NCI-H1417 (cell line): Measurements from ENCODE around the gene PXYLP1.

Experiments used
- DNase-seq, 3 experiments: peaks; one replicate each; lab custom pipeline; 2025; lab: John Stamatoyannopoulos, UW

PXYLP1 gene

DNA sequence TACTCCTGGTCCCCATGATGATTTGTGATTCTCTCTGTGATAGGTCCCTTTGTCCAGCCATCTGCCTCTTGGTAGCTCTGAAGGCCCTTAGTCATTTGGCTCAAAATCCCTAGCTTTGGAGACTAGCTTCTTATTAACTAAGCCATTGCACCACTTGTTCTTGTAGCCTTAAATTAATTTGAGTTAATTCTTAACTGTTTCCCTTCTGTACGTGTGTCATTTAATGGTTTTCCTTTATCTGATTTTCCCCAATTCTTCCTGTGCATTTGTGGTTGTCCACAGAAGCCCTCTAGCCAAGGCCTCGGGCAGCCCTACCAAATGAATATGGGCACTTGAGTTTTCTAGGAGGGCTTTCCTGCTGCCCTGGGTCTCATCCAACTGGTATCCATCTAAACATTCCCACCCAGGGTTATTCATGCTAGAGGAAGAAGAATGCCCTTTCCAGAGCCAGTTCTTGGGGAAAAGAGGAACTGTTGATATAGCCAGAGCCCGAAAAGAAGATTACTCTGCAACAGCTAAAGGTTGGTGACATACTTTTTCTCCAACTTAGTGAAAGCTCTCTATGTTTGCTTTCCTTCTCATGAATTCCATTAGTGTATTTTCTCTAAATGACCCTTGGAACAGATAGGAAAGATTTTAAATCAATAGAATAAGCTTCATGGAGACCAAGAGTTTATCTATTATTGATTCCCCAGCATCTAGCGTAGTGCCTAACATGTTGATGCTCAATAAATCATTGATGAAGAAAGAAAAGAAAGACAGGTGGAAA lies 92.5 kb downstream of the PXYLP1 start:
- DNase-seq, result no peak

DNA sequence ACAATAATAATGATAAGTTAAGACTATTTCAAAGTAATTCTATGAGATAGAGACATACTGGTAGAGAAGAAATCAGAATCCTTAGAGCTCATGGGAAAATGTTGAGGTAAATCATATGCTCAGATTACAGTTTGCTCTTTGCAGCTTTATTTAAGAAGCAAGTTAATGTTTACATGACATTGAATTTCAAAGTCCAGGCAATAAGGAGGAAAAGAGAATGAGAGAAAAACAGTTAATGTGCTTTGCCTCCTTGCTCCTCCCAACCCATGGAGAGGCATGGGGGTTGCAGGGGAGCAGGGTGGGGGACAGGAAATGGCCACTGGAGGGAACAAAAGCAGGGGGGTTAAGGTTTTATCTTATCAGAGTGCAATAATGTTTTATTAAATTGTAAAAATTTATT lies 94.5 kb downstream of the PXYLP1 start:
- DNase-seq, result no peak

DNA sequence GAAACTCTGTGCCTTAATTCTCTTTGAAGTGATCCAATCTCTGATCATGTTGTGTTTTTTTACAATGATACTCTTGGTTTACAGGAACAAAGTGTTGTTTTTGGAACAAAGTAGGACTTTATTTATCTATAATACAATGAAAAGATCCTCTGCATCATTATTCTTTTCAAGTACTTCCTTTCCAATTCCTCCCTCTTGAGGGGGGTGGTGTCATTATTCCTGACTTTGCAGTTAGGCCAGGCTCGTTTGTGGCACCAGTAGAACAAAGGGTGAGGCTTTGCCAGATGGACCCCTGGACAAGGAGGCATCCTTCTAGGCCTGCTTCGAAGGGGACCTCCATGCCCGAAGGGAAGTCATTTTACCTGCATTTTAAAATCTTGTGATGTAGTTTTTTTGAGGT lies 95.0 kb downstream of the PXYLP1 start:
- DNase-seq, result no peak

DNA sequence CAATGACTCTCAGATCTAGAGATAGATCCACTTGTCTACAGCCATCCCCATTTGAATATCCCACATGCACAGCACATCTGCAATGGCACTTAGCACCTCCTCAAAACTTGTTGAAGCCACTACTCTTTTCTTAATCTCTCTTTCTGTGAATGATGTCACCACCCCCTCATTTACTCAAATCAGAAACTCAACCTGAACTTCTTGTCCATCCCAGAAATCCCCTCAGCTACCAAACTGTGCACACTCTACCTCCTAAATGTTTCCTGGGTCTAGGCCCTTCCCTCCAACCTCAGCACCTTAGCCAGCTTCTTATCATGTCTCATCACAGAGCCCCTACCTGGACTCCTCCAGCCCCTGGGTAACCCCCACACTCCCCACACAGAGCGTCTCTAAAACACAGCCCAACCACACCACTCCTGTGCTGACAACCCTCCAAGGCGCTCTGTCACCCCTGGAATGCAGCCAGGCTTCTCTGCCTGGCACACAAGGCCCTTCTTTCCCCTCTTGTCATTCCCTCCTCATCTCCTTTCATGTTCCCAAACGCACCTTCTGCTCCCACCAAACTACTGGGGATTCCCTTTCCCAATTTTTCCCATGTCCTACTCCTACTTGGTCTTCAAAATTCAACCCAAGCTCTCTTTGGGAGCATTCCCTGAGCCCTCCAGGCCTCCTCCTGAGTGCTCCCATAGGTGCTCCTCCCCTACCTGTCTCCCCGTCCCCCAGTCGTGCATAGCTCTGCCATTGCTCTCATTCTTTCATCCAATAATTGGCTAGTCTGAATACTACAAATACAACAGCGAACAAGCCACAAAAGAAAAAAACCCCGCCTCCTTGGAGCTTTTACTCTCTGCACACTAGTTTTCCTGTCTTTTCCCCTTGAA lies 96.9 kb downstream of the PXYLP1 start:
- no peak for DNase-seq

DNA sequence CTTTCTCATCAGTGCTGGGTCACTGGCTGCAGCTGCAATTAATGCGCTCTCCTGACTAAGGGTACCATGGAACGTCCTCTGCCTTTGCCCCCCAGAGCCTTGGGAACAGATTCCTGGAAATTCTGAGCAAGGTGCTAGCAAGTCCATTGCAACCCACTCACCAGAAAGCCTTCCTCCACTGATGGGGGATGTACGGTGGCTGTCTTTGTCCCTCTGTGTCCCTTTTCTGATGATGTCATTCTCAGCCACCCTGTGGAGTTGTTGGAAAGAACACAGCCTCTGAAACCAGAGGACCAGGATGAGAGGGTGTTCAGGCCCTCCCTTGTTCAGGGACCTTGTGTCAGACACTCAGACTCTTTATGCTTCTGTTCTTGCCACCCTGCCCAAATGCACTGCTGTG lies 98.6 kb downstream of the PXYLP1 start:
- DNase-seq, result no peak

DNA sequence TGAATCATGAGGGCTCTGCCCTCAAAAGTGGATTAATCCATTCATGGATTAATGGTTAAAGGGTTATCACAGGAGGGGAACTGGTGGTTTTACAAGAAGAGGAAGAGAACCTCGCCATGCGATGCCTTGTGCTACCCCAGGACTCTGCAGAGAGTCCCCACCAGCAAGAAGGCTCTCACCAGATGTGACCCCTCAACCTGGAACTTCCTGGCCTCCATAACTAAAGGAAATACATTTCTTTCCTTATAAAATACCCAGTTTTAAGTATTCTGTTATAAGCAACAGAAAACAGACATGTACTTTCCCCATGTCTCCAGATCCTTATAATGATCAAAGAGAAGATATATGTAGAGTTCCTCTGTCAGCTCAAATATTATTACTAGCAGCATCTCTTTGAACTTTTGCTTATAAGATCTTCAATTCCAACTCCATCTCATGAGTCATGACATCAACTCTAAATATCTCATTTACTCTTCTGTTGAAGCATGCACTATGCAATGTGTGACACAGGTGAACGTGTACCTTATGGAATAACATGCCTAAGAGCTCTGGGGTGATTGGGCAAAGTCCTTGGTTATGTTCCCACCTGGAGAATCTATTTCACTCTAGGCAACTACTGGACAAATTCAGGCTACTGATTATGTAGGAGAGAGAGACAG lies 99.2 kb downstream of the PXYLP1 start:
- DNase-seq, result no peak

DNA sequence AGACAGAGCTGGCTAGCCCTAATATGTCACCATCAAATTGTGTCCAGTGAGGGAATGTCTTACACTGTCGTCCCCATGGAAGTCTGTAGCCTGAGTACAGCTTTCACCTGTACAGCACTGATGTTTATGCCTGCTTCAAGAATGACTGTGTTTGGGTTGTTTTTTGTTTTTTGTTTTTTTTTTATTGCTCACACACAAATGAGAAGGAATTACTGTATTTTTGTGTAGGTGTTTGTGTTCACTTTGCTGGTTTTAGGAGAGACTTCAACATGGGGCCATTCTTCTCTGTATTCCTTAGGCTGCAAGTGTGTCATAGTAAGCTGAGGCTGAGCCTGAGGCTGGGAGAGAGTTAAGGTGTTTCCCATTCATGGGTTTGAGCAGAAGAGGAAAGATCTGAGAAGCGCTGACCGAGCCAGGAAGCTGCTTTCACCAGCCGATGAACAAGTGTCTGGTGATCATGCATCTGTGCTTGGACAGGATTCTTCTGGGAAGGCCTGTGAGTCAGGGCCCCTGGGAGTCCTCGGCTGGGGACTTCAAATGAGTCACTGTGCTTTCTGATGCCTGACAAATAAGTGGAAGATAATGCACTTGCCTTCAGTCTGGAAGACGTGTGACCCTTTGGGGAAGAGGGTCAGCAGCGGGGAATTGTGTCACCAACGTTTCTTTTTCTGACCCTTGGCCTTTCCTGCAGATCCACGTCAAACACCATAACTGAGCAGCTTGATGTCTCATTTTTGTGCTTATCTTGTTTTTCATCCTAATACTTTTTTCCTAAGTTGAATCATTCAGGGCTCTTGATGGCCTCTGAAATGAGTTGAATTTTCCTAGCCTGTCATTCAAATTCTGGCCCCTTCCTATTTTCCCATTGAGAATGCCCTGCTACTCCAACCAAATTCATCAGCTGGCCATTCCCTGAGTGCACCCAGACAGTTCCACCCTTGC lies 100.0 kb downstream of the PXYLP1 start:
- no peak for DNase-seq

DNA sequence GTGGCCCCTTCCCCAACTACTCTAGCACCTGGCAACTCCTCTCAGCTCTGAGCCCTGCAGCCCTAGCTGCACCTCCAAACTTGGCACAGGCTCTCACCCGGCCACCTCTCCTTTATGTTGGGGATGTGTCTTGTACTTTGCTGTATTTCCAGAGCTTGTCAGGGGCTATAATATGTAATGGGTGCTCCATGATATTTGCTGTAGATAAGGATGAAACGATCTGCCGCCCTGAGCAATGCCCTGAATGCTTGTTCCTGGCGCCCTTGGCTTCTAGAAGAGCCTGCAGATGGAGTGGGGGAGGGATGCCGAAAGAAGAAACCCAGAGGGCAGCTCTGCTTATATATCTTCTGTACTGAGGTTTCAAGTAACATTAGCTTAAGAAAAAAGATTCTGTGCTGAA lies 100.8 kb downstream of the PXYLP1 start:
- DNase-seq, result no peak

DNA sequence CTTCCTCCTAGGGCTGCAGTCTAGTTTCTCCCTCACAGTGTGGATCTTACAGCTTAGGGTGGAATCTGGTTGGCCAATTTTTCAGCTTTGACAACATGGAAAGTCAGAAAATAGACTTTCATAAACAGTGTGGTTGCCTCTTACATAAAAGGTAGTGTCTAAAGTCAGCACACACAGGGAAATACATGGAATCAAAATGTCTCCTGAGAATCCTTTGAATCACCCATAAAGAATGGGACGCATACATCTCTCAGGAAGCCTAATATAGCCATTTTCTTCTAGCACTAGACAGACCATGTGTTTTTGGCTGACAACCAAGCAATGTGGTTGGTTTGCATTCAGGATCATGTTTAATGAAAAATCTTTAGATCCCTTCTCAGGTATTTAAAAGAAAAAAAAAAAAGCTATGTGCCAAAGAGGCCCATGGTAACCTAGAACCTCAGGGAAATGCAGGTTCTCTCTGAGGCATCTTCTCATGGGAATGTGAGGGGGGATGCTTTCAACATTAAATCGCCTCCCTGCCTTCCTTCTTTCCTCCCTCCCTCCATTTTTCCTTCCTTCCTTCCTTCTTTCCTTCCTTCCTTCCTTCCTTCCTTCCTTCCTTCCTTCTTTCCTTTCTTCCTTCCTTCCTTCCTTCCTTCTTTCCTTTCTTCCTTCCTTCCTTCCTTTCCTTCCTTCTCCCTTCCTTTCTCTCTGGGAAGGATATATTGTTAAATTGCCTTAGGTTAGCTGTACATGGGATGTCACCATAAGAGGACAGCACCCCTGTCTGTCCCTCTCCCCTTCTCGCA lies 102.4 kb downstream of the PXYLP1 start:
- DNase-seq, result no peak

DNA sequence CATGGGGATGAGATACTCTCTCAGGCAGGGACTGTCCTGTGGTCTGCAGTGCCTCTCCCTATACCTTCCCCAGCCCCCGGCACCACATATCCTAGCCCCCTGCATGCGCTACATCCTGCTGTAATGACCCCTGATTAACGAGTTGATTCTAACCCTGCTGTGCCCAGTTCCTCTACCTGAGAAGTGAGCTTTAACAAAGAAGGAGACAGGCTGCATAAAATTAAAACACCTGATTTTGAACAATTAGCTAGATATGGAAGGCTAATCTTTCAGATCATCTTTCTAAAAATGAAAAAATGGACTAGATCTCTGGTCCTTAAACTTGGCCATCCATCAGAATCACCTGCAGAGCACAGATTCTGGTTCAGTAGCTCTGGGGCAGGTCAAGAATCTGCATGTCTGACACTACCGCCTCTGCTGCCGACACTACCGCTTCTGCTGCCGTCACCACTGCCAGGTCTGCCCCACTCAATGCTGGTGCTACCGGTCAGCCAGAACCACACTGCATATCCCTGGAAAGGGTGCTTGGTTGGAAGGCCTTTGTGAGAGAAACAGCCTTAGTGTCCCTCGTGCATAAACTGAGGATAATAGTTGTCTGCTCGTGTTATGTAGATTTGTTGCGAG lies 103.1 kb downstream of the PXYLP1 start:
- no peak for DNase-seq

DNA sequence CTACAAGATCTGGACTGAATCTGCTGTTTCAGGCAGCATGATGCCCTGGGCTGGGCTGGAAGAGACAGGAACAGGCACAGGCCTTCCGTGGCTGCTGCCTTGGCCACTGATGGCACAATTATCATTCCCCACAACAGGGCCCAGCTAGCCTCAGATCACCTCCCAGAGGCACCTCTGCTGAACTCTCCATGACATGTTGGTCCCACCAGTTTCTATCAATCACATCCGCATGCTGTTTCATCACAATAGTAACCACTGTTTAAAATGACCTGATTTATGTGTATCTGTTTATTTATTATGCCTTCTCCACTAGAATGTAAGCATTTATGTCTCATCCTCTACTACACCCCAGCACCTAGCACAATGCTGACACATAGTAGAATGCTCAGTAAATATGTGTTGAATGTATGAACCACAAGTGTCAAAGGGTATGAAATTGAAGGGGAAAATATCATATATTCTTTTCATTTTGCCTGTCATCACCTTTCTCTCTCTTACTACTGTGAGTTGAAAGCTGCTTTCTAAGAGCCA lies 104.0 kb downstream of the PXYLP1 start:
- no peak for DNase-seq

DNA sequence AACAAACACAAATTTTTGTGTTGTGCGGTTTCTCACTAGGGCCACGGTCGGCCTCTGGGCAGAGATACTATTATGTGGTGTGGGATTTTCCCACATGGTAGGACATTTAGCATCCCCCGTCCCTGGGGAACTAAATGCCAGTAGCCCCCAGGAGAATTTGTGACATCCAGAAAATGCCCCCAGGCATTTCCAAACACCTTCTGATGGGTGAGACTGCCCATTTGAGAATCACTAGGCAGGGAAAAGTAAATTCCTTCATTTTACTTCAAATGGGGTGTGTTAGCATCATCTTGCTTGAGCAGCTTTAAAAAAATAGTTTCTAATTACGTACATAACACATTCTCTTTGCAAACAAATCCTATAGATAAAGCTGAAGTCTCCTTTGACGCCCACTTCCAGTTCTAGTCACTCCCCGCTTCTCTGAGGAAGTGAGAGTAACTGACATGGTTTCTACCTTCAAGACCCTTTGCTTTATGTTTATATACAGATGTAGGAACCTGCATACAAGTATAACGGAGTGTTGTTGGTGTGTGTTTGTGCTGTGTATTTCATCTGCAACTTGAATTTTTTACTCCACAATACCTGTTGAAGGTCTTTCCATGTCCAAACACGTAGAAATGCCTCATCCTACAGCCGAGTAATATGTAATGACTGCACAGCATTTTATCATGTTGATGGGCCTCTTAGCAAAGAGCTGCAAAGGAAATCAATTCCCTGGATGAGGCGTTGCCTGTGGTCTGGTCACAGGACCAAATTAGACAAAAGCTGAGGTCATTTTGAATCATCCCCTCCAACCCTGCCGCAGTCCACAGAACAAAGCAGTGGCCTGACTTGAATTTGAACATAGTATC lies 105.3 kb downstream of the PXYLP1 start:
- peak in 1 of 3 experiments; percentile 13 for DNase-seq

DNA sequence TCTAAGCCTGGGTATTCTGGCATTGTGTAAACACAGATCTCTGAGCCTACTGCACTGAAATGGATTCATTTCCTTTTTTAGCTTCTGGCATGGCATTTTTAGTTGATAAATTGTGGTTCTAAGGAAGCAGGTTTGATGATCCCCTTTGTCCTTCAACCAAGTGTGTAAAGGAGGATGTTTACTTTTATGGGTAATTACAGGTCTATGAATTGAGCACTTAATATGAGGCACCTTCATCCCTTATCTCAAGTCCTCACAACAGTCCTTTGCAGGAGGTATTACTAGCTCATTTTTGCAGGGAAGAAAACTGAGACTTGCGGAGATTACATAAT lies 105.9 kb downstream of the PXYLP1 start:
- peak in 1 of 3 experiments; percentile 75 for DNase-seq

DNA sequence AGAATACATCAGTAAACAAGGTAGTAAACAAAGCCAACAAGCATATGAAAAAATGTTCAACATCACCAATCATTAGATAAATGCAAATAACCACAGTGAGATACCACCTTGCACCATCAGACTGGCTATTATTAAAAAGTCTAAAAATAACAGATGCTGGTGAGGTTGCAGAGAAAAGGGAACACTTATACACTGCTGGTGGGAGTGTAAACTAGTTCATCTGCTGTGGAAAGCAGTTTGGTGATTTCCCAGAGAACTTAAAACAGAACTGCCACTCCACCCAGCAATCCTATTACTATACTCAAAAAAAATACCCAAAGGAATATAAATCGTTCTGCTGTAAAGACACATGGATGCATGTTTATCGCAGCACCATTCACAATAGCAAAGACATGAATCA lies 106.4 kb downstream of the PXYLP1 start:
- DNase-seq, result no peak

DNA sequence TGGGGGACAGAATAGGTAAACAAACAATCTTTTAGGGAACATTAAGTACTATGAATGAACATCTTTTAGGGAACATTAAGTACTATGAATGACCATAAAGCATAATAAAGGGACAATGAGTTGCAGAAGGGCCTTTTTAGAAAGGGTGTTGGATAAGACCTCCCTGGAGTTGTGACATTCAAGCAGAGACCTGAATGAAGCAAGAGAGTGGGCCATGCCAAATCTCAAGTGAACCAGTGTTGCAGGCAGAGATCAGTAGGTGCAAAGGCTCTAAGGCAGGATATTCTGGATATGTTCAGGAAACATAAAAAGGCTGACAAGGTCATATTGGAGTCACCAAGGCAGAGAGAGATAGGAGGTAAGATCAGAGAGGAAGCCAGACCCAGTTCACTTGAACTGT lies 107.3 kb downstream of the PXYLP1 start:
- no peak for DNase-seq

DNA sequence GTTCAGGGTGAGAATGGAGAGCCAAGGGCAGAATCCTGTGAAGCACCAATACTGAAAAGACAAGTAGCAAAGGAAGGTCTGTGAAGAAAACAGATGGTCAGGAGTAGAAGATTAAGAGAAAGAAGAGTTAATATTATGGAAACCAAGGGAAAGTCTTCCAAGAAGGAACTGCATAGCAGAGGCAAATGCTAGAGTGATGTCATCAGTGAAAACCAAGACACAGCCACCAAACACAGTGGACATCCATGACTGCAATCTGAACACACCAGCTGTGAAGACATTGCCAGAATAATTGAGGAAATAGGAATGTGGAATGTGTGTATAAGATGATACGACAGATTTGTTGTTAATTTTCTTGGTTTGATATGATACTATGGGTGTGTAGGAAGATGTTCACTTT lies 109.9 kb downstream of the PXYLP1 start:
- no peak for DNase-seq

DNA sequence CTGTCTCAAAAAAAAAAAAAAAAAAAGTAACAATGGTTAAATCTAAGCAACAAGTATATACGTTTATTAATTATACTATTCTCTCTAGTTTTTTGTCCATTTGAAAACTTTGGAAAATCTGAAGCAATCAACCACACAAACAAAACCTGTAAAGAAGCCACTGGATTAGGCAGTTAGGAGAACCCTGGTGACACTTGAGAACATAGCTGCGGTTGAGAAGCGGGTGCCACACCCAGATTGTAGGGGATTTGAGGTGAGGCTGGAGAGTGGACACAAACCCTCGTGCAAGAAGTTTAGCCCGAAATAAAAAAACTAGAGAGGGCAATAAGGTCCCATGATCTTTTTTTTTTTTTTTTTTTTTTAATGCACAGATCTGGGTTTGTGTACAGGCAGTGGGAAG lies 110.8 kb downstream of the PXYLP1 start:
- DNase-seq, result no peak

DNA sequence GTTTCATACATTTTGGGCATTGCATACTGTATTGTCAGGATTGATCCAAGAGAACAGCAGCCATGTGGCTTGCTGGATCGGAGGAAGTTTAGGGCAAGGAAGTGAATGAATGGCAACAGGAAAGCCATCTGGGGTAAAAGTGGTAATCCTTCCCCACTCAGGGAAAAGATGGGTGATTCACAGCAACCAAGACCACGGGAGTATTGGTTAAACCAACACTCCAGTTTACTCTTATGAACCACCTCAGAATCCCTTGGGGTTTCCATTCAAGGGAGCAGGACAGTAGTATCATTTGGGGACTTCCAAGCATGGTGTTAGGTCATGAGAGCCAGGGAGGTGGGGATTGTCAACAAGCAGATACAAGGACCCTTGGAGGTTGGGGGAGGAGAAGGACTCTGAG lies 111.5 kb downstream of the PXYLP1 start:
- no peak for DNase-seq

DNA sequence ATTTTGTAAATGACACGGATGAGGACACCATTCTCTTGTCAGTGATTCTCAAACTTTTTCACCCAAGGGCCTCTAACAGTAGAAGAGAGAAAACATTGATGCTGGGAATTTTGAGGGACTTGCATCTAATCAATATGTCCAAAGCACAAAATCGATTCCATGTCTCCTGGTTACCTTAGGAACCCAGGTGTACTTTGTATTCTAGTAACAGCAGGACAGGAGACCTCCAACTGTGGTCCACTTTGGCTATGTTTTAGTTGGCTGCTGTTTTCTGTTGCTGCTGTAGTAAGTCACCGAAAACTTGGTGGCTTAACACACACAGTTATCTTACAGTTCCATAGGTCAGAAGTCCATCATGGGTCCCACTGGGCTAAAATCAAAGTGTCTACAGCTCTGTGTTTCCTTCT lies 112.2 kb downstream of the PXYLP1 start:
- DNase-seq, result no peak
